ENCODE data around the gene EEF1G. TPM values are rescaled to one million over a fixed set of nuclear protein-coding genes. Genes with fewer than 3 reads are reported as not detected.

EEF1G gene
- total and polyA plus RNA-seq, 2 of the 13 experiments (the other 11 are each of a cell fraction or from before 2014, with no cell fraction given) = 1,787 to 2,144 TPM

- TF ChIP-seq PATZ1 (CRISPR knock-in tag; IDR thresholded peaks at IDR 0.05) = peak; percentile 83
- 0 out of 2 replicates have a peak, but pooled peaks have one; percentile 51 for TF ChIP-seq ZMAT3 (CRISPR knock-in tag; conservative IDR thresholded peaks at IDR 0.05)
- TF ChIP-seq MYC (CRISPR knock-in tag; IDR thresholded peaks at IDR 0.05; ENCODE audit: borderline replicate concordance) = peak; percentile 55; the same call in 1 of the 2 replicates
- no peak for TF ChIP-seq ZHX2 (IDR thresholded peaks at IDR 0.05; ENCODE audit: low read depth)
- 0 out of 2 replicates have a peak, but pooled peaks have one; percentile 61 for TF ChIP-seq ZHX2 (CRISPR knock-in tag; IDR thresholded peaks at IDR 0.05; ENCODE audit: borderline replicate concordance)
- TF ChIP-seq SAP130 (CRISPR knock-in tag; IDR thresholded peaks at IDR 0.05; ENCODE audit: low read depth) = peak; percentile 83
- TF ChIP-seq, protein P1, sequence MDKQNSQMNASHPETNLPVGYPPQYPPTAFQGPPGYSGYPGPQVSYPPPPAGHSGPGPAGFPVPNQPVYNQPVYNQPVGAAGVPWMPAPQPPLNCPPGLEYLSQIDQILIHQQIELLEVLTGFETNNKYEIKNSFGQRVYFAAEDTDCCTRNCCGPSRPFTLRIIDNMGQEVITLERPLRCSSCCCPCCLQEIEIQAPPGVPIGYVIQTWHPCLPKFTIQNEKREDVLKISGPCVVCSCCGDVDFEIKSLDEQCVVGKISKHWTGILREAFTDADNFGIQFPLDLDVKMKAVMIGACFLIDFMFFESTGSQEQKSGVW (CRISPR knock-in tag; IDR thresholded peaks at IDR 0.05; ENCODE audit: borderline replicate concordance) = no peak
- TF ChIP-seq ARNT2 (CRISPR knock-in tag; IDR thresholded peaks at IDR 0.05; ENCODE audit: low read depth) = peak; percentile 55; the same call in 1 of the 2 replicates
- TF ChIP-seq KAT8 (CRISPR knock-in tag; IDR thresholded peaks at IDR 0.05) = peak; percentile 80
- 0 out of 2 replicates have a peak, but pooled peaks have one; percentile 69 for TF ChIP-seq ZNF83 (CRISPR knock-in tag; IDR thresholded peaks at IDR 0.05; ENCODE audit: borderline replicate concordance)
- TF ChIP-seq, protein P2, sequence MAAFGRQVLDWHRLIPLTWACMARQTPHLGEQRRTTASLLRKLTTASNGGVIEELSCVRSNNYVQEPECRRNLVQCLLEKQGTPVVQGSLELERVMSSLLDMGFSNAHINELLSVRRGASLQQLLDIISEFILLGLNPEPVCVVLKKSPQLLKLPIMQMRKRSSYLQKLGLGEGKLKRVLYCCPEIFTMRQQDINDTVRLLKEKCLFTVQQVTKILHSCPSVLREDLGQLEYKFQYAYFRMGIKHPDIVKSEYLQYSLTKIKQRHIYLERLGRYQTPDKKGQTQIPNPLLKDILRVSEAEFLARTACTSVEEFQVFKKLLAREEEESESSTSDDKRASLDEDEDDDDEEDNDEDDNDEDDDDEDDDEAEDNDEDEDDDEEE (CRISPR knock-in tag; IDR thresholded peaks at IDR 0.05) = peak; percentile 11; the same call in 1 of the 2 replicates
- TF ChIP-seq, protein P3, sequence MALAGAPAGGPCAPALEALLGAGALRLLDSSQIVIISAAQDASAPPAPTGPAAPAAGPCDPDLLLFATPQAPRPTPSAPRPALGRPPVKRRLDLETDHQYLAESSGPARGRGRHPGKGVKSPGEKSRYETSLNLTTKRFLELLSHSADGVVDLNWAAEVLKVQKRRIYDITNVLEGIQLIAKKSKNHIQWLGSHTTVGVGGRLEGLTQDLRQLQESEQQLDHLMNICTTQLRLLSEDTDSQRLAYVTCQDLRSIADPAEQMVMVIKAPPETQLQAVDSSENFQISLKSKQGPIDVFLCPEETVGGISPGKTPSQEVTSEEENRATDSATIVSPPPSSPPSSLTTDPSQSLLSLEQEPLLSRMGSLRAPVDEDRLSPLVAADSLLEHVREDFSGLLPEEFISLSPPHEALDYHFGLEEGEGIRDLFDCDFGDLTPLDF (CRISPR knock-in tag; IDR thresholded peaks at IDR 0.05) = peak; percentile 82
- peak; percentile 72 for TF ChIP-seq TFDP2 (CRISPR knock-in tag; IDR thresholded peaks at IDR 0.05)
These were observed at the start of gene EEF1G (continued) for GRCh38 chr11:62573592-62574362.

Measured in HepG2 (cell line).